Skin epidermis (tissue), 12 donors: Measurements from ENCODE around the gene PLEKHM1.

Experiments used
- H3K27ac ChIP-seq, 21 experiments: fragments of 200-600 bp; sonication (generic) in 11 of 21; one replicate each; pipeline ENCODE4 v1.5.0; 2020; ENCODE audit warnings: mild to moderate bottlenecking in 3 of 21, inconsistent platforms in 2 of 21, moderate library complexity in 2 of 21
- H3K4me3 ChIP-seq, 7 experiments: fragments of 200-600 bp; sonication (generic) in 2 of 7; one replicate each; pipeline ENCODE4 v1.5.0; 2020; ENCODE audit warnings: inconsistent platforms in 2 of 7, mild to moderate bottlenecking in 2 of 7, moderate library complexity in 1 of 7

Gene PLEKHM1

GRCh38 chr17:45430738-45431530, 59.6 kb downstream of the PLEKHM1 start:
- peak overlapping the region; percentile 50 to 67 (median 61) for H3K4me3 ChIP-seq
- peak overlapping the region in 20 of 21 experiments; percentile 60 to 97 (median 88) for H3K27ac ChIP-seq

- peak overlapping the region; percentile 50 to 67 (median 61) for H3K4me3 ChIP-seq
- peak overlapping the region in 20 of 21 experiments; percentile 60 to 97 (median 88) for H3K27ac ChIP-seq
These were observed 60.3 kb downstream of the PLEKHM1 start for GRCh38 chr17:45430006-45430737.

- Histone ChIP-seq H3K27ac (peak overlapping the region in 13 of 21 experiments; percentile 22 to 97 (median 89)), H3K4me3 (peak overlapping the region; percentile 12 to 63 (median 57))
These were observed 61.0 kb downstream of the PLEKHM1 start for GRCh38 chr17:45429339-45430005.

GRCh38 chr17:45428931-45429338, 61.6 kb downstream of the PLEKHM1 start:
- Histone ChIP-seq H3K27ac (peak overlapping the region in 11 of 21 experiments; percentile 19 to 97 (median 86)), H3K4me3 (peak overlapping the region in 3 of 7 experiments; percentile 13 to 61 (median 50))

- peak overlapping the region in 1 of 7 experiments; percentile 61 for H3K4me3 ChIP-seq
These were observed 62.4 kb downstream of the PLEKHM1 start for GRCh38 chr17:45428050-45428617.

GRCh38 chr17:45427181-45427835, 63.2 kb downstream of the PLEKHM1 start:
- no peak overlapping the region for H3K4me3 ChIP-seq
- peak overlapping the region in 2 of 21 experiments; percentile 27 to 28 for H3K27ac ChIP-seq

More at GRCh38 chr17:45428050-45428617, 62.4 kb downstream of the PLEKHM1 start:
- H3K27ac ChIP-seq: peak overlapping the region in 13 of 21 experiments; percentile 4 to 64 (median 28)

- Histone ChIP-seq H3K4me3 (no peak overlapping the region), H3K27ac (peak overlapping the region in 1 of 21 experiments; percentile 26)
These were observed 64.0 kb downstream of the PLEKHM1 start for GRCh38 chr17:45426561-45426960.

- peak overlapping the region in 4 of 21 experiments; percentile 26 to 69 (median 64) for H3K27ac ChIP-seq
- no peak overlapping the region for H3K4me3 ChIP-seq
These were observed 64.5 kb downstream of the PLEKHM1 start for GRCh38 chr17:45425984-45426413.

GRCh38 chr17:45425125-45425983, 65.2 kb downstream of the PLEKHM1 start:
- peak overlapping the region in 14 of 21 experiments; percentile 8 to 73 (median 64) for H3K27ac ChIP-seq
- H3K4me3 ChIP-seq: no peak overlapping the region

GRCh38 chr17:45424769-45425124, 65.8 kb downstream of the PLEKHM1 start:
- no peak overlapping the region for H3K4me3 ChIP-seq
- H3K27ac ChIP-seq: peak overlapping the region in 12 of 21 experiments; percentile 8 to 73 (median 64)

GRCh38 chr17:45423975-45424335, 66.6 kb downstream of the PLEKHM1 start:
- H3K4me3 ChIP-seq: no peak overlapping the region

GRCh38 chr17:45423304-45423974, 67.1 kb downstream of the PLEKHM1 start:
- peak overlapping the region in 1 of 21 experiments; percentile 44 for H3K27ac ChIP-seq
- H3K4me3 ChIP-seq: no peak overlapping the region

More at GRCh38 chr17:45423975-45424335, 66.6 kb downstream of the PLEKHM1 start:
- H3K27ac ChIP-seq: peak overlapping the region in 2 of 21 experiments; percentile 0 to 44

GRCh38 chr17:45414990-45415881, 75.3 kb downstream of the PLEKHM1 start:
- Histone ChIP-seq H3K4me3 (no peak overlapping the region), H3K27ac (peak overlapping the region in 1 of 21 experiments; percentile 13)

GRCh38 chr17:45413498-45413923, 77.0 kb downstream of the PLEKHM1 start:
- peak overlapping the region in 3 of 21 experiments; percentile 19 to 30 (median 22) for H3K27ac ChIP-seq
- H3K4me3 ChIP-seq: no peak overlapping the region

GRCh38 chr17:45411348-45412105, 79.0 kb downstream of the PLEKHM1 start:
- no peak overlapping the region for H3K4me3 ChIP-seq
- H3K27ac ChIP-seq: peak overlapping the region in 19 of 21 experiments; percentile 13 to 97 (median 86)
